GM23248 (cell line): Measurements from ENCODE around the gene HTR4.

Experiments
- EZH2 ChIP-seq: fragments of 200-600 bp; sonication (generic); IDR thresholded peaks from 2 replicates; pipeline ENCODE4 v1.6.1; 2018; ENCODE audit warnings: antibody characterized with exemption, mild to moderate bottlenecking; ENCODE audit not compliant: insufficient read depth, poor library complexity, severe bottlenecking
- EZH2phosphoT487 ChIP-seq: fragments of 200-600 bp; sonication (generic); IDR thresholded peaks from 2 replicates; pipeline ENCODE4 v1.6.1; 2018; ENCODE audit warnings: antibody characterized with exemption, moderate library complexity, mild to moderate bottlenecking, low read depth; ENCODE audit not compliant: insufficient read depth

GRCh38 chr5:148454576-148454975 is 199.8 kb downstream of the HTR4 start:
- no peak for TF ChIP-seq EZH2phosphoT487
- TF ChIP-seq EZH2 = no peak
